ENCODE results near the gene P2RY14. TPM values are rescaled to one million over a fixed set of nuclear protein-coding genes. Genes with fewer than 3 reads are reported as not detected.

The P2RY14 gene
- total and polyA plus RNA-seq, 2 experiments from 2014 or later = 0.12 to 1.4 TPM

DNA sequence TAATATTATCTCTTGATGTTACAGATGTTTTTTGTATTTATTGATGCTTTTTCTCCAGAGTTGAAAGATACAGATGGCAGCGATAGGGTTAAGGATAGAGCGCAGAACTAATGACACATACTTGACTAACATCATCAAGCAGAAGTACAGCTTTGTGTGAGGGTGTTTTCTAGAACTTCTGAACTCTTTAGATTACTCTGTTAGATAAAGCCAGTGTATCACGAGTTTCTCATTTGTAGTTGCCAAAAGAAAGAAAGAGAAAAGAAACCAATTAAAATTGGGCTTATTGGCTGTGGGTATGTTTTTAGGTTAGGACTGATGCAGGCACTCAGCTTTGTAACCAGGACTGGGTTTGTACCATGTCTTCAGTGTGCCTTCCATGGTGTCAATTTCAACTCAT is 68.7 kb downstream of the P2RY14 start:
- Histone ChIP-seq H3K9me3 (ENCODE audit: low read depth) (no peaks in the 10 kb centered on the region), H3K27me3 (no peaks in the 10 kb centered on the region), H3K36me3 (no peaks in the 10 kb centered on the region), H3K4me3 (no peak overlapping the region), H3K4me1 (ENCODE audit: low read depth) (no peaks in the 10 kb centered on the region), H3K27ac (no peak overlapping the region)
- DNase-seq (ENCODE audit: low read depth in 1 of 2, low spot score in 1 of 2) = no peak
- TF ChIP-seq, protein P1, sequence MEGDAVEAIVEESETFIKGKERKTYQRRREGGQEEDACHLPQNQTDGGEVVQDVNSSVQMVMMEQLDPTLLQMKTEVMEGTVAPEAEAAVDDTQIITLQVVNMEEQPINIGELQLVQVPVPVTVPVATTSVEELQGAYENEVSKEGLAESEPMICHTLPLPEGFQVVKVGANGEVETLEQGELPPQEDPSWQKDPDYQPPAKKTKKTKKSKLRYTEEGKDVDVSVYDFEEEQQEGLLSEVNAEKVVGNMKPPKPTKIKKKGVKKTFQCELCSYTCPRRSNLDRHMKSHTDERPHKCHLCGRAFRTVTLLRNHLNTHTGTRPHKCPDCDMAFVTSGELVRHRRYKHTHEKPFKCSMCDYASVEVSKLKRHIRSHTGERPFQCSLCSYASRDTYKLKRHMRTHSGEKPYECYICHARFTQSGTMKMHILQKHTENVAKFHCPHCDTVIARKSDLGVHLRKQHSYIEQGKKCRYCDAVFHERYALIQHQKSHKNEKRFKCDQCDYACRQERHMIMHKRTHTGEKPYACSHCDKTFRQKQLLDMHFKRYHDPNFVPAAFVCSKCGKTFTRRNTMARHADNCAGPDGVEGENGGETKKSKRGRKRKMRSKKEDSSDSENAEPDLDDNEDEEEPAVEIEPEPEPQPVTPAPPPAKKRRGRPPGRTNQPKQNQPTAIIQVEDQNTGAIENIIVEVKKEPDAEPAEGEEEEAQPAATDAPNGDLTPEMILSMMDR (IDR thresholded peaks at IDR 0.05; ENCODE audit: low read depth, low read length) = no peak

DNA sequence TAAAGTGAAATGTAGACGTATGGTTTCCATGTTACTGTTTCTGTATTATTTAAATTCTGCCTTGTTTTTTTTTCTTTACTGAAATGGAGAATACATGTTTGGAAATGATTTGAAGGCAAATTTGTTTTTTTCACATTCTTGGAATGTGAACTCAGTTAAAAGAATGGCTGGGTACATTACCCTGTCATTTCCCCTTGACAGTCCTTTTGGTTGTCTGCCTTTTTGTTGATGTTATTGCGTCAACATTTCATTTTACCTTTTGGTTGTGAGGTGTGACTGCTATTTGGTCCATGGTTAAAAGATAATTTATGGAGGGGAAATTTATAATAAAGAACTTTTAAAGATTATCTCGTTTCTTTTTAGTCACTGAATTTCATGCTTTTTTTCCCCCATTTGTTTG is 72.1 kb downstream of the P2RY14 start:
- TF ChIP-seq, protein P1 (IDR thresholded peaks at IDR 0.05; ENCODE audit: low read depth, low read length) = no peak
- H3K4me1 ChIP-seq (ENCODE audit: low read depth) = peaks cover 7% of the 10 kb centered on the region
- H3K27me3 ChIP-seq = no peaks in the 10 kb centered on the region

DNA sequence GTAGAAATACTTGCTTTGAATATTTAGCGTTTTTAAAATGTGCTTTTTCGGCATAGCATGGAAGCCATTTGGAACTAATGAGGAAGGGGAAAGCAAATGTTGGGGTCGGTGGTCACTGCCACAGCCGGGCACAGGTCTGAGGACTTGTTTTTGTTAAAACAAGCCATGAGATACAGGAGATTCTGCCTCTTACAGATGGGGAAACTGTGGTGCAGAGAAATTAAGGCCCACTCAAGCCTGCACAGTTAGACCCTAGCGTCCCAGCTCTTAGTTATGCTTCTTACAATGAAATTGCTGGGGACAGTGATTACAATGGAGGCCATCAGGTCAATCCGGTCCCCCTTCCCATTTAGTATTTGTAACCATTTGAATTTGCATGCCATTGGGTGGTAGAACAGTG is 72.9 kb downstream of the P2RY14 start:
- Histone ChIP-seq H3K27me3 (no peaks in the 10 kb centered on the region), H3K27ac (no peak overlapping the region), H3K4me1 (ENCODE audit: low read depth) (peaks cover 7% of the 10 kb centered on the region), H3K36me3 (no peaks in the 10 kb centered on the region), H3K4me3 (no peak overlapping the region), H3K9me3 (ENCODE audit: low read depth) (no peaks in the 10 kb centered on the region)
- TF ChIP-seq, protein P1 (IDR thresholded peaks at IDR 0.05; ENCODE audit: low read depth, low read length) = no peak
- DNase-seq (ENCODE audit: low read depth in 1 of 2, low spot score in 1 of 2) = no peak

More for the DNA sequence above, 72.1 kb downstream of the P2RY14 start:
- no peak for DNase-seq (ENCODE audit: low read depth in 1 of 2, low spot score in 1 of 2)
- H3K4me3 ChIP-seq = no peak overlapping the region
- no peak overlapping the region for H3K27ac ChIP-seq
- H3K36me3 ChIP-seq = no peaks in the 10 kb centered on the region
- no peaks in the 10 kb centered on the region for H3K9me3 ChIP-seq (ENCODE audit: low read depth)

DNA sequence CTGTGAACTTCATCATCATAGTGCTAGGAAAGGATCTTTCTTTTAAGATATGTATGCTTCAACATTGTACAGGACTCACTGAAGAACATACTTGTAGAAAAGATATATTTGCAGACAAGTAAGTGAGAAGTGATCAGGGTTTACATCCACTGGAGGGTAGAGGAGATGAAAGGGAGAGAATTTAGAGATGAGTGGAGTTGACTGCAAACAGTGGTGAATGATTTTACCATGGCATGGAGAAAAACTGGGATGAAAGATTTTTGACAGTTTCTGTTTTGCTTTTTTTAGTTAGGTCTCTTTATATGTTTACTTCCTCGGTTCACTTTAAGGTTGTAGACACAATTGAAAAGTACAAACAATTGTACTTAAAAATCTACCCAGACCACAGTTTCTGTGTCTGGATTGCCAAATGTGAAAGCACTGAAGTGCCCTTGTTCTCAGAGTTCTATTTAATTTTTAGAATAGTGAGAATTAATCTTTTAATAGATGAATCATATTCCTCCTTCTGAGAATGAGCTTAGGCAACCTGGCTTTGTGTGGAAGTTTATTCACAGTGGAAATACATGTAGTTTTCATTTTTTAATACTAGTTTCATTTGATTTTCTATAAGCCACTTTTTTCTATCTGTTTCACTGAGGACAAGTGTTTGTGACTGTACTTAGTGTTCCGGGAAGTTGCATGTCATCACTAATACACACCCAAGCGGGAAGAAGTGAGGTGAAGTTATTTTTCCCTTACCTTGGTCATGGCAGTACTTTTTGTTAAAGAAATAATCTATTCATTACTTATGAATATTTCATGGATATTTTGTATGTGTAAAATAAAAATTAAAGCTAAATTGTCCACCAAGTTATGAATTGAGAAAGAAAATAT is 73.6 kb downstream of the P2RY14 start:
- H3K4me1 ChIP-seq (ENCODE audit: low read depth) = peaks cover 7% of the 10 kb centered on the region
- H3K27me3 ChIP-seq = no peaks in the 10 kb centered on the region
- TF ChIP-seq, protein P1 (IDR thresholded peaks at IDR 0.05; ENCODE audit: low read depth, low read length) = no peak
- no peaks in the 10 kb centered on the region for H3K9me3 ChIP-seq (ENCODE audit: low read depth)
- no peak for DNase-seq (ENCODE audit: low read depth in 1 of 2, low spot score in 1 of 2)
- no peak overlapping the region for H3K27ac ChIP-seq
- H3K4me3 ChIP-seq = no peak overlapping the region
- H3K36me3 ChIP-seq = no peaks in the 10 kb centered on the region

DNA sequence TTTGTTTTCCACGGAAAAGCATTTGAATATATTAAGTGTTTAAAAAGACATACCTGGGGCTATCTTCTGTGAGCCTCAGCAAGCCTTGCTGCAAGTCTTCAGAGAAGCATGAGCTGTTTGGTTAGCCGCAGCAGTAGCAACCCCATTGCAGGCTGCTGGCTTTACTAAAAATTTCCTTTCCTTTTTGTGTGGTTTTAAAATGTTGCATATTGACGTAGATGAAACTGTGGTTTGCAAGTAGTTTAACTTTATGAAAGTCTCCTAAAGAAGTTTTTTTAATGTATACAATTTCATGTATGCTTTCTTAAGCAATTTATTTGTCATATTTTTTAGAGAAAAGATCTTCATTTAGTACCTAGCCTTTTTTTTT is 75.3 kb downstream of the P2RY14 start, which contains the start of gene GPR171:
GPR171 (minus strand) TSS at position 166 of the 370 bp plus-strand sequence. CDS start 3,830 bp downstream, outside the sequence.
- Histone ChIP-seq H3K9me3 (ENCODE audit: low read depth) (no peaks in the 10 kb centered on the region), H3K27me3 (no peaks in the 10 kb centered on the region), H3K4me1 (ENCODE audit: low read depth) (peaks cover 7% of the 10 kb centered on the region), H3K4me3 (no peak within 1 kb of the TSS), H3K36me3 (no peaks in the 10 kb centered on the region), H3K27ac (no peak within 1 kb of the TSS)
- DNase-seq (ENCODE audit: low read depth in 1 of 2, low spot score in 1 of 2) = no peak
- TF ChIP-seq, protein P1 (IDR thresholded peaks at IDR 0.05; ENCODE audit: low read depth, low read length) = no peak
